ENCODE measurements around the gene ADGRA3.
"Not testable (repeated sequence)": the region's sequence is repeated elsewhere in the genome, so short reads cannot be mapped to it uniquely, and the experiment has no call there.

Gene ADGRA3

DNA sequence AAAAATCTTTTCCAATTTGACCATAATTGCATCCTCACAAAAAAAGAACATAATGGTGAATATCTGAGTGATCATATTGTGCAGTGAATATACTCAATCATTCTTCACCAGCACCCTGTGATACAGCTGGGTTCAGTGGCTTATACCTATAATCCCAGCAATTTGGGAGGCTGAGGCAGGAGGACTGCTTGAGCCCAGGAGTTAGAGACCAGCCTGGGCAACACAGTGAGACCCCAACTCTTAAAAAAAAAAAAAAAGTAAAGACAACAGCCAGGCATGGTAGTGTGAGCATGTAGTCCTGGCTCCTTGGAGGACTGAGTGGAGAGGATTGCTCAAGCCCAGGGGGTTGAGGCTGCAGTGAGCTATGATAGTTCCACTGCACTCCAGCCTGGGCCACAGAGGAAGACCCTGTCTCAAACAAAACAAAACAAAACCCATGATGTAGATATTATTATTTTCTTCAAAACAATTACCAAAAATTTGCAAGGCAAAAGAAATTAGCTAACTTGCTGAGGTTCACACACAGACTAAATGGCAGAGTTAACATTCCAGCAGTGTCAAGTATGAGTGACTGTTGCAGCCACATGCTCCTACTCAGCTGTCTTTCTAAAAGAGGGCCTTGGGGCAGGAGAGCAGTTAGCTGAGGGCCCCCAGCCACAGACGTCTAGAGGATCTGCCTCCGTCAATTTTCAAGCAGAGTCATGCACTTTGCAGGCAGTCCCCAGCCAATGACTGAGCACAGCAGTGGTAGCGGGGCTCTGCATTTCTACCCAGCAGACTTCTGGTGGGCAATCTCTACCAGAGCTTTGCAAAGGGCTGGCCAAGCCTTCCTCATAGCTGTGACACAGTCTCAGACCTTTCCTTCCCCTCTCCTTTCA is 33.4 kb downstream of the ADGRA3 start:
- H3K9me3 Mint-ChIP-seq: peaks cover 5% of the 10 kb centered on the region
- no peaks in the 10 kb centered on the region for H3K4me1 Mint-ChIP-seq
- H3K4me3 Mint-ChIP-seq: no peak overlapping the region
- H3K27me3 Mint-ChIP-seq: no peaks in the 10 kb centered on the region
- H3K27ac Mint-ChIP-seq: no peak overlapping the region
- ATAC-seq (ENCODE audit: low read depth): no peak
- no peaks in the 10 kb centered on the region for H3K36me3 Mint-ChIP-seq
- DNase-seq (ENCODE audit: low spot score in 2 of 2): no peak

DNA sequence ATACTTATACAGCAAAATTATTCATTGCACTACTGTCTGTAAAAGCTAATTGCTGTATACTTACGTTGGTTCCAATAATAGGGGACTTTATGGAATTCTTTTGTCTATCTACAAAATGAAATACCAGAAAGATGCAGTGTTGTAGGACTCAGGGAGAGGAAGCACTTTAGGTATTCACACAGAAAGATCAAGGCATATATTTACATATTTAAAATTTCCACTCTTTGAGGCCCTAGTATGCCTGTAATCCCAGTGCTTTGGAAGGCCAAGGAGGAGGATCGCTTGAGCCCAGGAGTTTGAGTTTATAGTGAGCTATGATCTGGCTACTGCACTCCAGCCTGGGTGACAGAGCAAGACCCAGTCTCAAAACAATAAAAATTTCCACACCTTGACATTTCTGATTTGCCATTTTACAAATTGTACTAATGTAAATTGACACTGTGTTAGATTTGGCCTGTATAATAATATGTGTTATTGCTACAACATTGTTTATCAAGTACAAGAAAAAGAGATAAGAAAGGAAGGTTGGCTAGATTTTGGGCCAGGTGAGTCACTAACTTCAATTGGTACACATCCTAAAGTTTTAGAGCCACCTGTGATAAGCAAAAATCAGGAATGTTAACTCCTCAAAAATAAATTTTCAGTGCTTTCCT is 35.1 kb downstream of the ADGRA3 start:
- DNase-seq (ENCODE audit: low spot score in 2 of 2) (no peak), ATAC-seq (ENCODE audit: low read depth) (no peak)
- Mint-ChIP-seq H3K4me1 (no peaks in the 10 kb centered on the region), H3K27ac (no peak overlapping the region), H3K4me3 (no peak overlapping the region), H3K27me3 (no peaks in the 10 kb centered on the region), H3K36me3 (no peaks in the 10 kb centered on the region), H3K9me3 (peaks cover 5% of the 10 kb centered on the region)

DNA sequence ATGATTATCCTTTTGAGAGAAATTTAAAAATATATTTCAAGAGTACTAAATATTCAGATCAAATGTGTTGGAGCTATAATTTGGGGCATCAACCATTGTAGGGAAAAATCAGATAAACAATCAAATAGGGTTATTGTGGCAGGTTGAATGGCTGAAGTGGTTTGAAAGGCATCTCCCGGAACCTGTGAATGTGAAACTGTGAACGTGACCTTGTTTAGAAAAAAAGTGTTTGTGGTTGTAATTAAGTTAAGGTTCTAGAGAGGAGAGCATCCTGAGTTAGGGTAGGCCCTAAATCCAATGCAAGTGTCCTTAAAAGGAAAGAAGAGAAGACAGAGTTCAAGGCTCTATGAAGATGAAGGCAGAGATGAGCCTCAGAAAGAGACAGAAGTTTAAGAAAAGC is 37.4 kb downstream of the ADGRA3 start:
- no peaks in the 10 kb centered on the region for H3K36me3 Mint-ChIP-seq
- ATAC-seq (ENCODE audit: low read depth) (no peak), DNase-seq (ENCODE audit: low spot score in 2 of 2) (no peak)
- H3K4me1 Mint-ChIP-seq: no peaks in the 10 kb centered on the region
- H3K27ac Mint-ChIP-seq: no peak overlapping the region
- no peak overlapping the region for H3K4me3 Mint-ChIP-seq
- H3K9me3 Mint-ChIP-seq: peaks cover 5% of the 10 kb centered on the region
- no peaks in the 10 kb centered on the region for H3K27me3 Mint-ChIP-seq

DNA sequence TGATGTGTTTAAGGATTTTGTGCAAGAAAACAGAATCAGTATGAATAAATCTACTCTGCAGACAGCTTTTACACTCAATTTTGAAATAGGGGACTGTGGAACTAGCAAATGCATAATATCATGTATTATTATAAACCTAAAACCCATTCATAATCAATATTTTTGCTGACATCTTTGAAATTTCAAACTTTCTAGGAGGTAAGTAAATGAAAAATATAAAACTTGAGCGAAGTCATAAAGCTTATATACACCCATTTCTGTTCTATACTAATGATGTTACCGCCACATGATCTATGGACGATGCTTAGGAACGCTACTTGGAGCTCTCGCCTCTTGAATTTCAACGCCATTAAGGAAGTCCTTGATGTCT is 38.1 kb downstream of the ADGRA3 start:
- DNase-seq (ENCODE audit: low spot score in 2 of 2) (no peak), ATAC-seq (ENCODE audit: low read depth) (no peak)
- Mint-ChIP-seq H3K27ac (no peak overlapping the region), H3K4me3 (no peak overlapping the region), H3K27me3 (no peaks in the 10 kb centered on the region), H3K36me3 (no peaks in the 10 kb centered on the region), H3K9me3 (peaks cover 3% of the 10 kb centered on the region), H3K4me1 (no peaks in the 10 kb centered on the region)

DNA sequence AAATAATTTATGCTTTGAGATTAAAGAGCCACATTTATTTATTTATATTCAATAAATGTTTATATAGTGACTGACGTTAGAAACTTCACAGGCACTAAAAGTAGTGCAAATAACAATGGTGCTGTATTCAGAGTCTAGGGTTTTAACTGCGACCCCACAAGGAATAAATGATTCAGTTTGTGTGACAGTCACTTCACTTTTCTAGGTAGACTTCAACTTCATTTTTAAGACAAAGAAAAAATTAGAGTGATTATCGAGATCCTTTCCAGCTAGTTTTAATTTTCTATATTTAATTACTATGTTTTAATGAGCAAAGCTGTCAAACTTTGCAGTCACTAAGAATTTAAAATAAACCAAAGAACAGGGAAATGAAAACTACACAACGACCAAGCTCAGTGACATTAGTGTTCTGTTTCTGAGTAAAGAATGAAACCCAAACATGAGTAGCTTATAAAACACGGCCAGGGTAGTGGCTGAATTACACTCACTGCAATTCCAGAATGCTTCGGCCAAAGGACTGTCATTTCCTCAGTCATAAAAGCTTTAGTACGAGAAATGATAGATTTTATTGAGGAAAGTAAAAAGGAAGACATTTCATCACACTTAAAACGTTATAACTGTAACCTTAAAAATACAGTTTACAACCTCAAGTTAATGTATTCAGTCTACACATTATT is 38.6 kb downstream of the ADGRA3 start:
- H3K36me3 Mint-ChIP-seq: no peaks in the 10 kb centered on the region
- no peak for ATAC-seq (ENCODE audit: low read depth)
- no peaks in the 10 kb centered on the region for H3K27me3 Mint-ChIP-seq
- no peak overlapping the region for H3K27ac Mint-ChIP-seq
- no peak for DNase-seq (ENCODE audit: low spot score in 2 of 2)
- no peaks in the 10 kb centered on the region for H3K4me1 Mint-ChIP-seq
- no peak overlapping the region for H3K4me3 Mint-ChIP-seq
- peaks cover 3% of the 10 kb centered on the region for H3K9me3 Mint-ChIP-seq

DNA sequence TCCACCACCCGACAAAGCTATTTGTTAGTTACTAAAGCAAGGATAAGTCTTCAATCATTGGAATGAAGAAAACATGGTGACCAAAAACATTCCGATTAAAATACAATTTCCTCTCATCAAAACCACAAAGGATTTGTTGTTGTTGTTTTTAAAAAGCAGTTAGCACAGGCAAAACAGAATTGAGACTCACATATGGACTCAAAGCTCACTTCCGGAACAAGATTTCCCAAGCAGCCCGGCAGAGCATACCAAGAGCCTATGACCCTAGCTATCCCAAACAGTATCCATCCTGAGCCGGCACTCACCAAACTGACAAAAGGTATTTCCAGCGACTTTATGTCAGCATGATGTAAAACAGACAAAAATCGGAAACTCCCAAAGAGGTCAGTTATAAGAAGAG is 39.9 kb downstream of the ADGRA3 start:
- peaks cover 3% of the 10 kb centered on the region for H3K9me3 Mint-ChIP-seq
- no peaks in the 10 kb centered on the region for H3K4me1 Mint-ChIP-seq
- no peak overlapping the region for H3K27ac Mint-ChIP-seq
- H3K36me3 Mint-ChIP-seq: no peaks in the 10 kb centered on the region
- H3K27me3 Mint-ChIP-seq: no peaks in the 10 kb centered on the region
- H3K4me3 Mint-ChIP-seq: no peak overlapping the region
- ATAC-seq (ENCODE audit: low read depth) (no peak), DNase-seq (ENCODE audit: low spot score in 2 of 2) (no peak)

DNA sequence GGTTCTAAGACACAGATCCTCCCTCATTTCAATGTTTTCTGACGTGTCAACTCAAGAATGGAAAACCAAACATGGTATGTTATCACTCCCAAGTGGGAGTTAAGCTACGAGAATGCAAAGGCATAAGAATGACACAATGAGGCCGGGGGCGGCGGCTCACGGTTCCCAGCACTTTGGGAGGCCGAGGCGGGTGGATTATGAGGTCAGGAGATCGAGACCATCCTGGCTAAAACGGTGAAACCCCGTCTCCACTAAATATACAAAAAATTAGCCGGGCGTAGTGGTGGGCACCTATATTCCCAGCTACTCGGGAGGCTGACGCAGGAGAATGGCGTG is 40.6 kb downstream of the ADGRA3 start:
- not testable (repeated sequence) for H3K4me1 Mint-ChIP-seq; H3K4me3 Mint-ChIP-seq; H3K27me3 Mint-ChIP-seq; H3K27ac Mint-ChIP-seq; ATAC-seq (ENCODE audit: low read depth); H3K36me3 Mint-ChIP-seq; H3K9me3 Mint-ChIP-seq; DNase-seq (ENCODE audit: low spot score in 2 of 2)

DNA sequence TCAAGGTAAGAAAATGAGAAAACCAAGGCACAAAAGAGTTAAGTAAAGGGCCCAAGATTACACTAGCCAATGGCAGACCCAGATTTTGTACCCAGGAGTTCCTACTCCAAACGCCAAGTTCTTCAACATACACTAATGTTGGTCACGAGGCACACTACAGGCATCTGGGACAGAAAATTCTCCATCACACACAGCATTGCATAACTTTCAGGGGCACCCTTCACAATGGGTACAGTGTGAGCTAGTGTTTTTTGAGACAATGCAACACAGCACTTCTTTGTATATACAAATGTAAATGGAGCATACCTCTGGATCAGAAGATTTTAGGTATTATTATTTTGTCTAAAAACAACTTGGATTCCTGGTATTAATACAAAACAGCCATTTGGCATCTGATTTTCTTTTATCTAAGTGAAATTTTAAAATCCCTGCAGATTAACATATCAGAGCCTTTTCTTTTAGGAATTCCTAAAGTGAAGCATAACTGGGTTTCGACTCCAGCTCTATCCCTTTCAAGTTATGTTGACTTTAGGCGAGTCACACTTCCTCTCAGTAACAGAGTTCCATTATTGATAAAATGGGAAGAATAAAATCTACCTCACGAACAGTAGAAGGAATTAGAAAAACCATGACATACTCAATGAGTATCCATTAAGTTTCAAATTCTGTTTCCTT is 41.1 kb downstream of the ADGRA3 start:
- H3K27ac Mint-ChIP-seq: no peak overlapping the region

DNA sequence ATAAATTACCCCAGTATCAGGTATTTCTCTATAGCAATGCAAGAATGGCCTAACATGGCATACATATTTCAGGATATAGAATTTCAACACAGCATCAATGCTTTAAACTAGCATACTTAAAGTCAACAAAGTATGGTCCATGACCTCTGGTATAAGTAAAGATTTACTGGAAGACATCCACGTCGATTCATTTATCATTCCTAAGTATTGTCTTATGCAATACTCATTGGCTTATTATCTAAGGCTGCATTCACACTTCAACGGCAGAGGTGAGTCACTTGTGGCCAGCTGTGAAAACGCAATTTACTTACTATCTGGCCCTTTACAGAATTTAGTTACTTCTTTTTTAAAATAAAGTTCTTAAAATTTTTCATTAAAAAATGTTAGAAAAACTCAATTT is 42.6 kb downstream of the ADGRA3 start:
- H3K4me1 Mint-ChIP-seq: no peaks in the 10 kb centered on the region
- peaks cover 3% of the 10 kb centered on the region for H3K27me3 Mint-ChIP-seq
- H3K4me3 Mint-ChIP-seq: no peak overlapping the region
- no peak for DNase-seq (ENCODE audit: low spot score in 2 of 2)
- peaks cover 5% of the 10 kb centered on the region for H3K9me3 Mint-ChIP-seq
- ATAC-seq (ENCODE audit: low read depth): no peak
- no peaks in the 10 kb centered on the region for H3K36me3 Mint-ChIP-seq
- H3K27ac Mint-ChIP-seq: no peak overlapping the region

More for the DNA sequence above, 41.1 kb downstream of the ADGRA3 start:
- no peaks in the 10 kb centered on the region for H3K4me1 Mint-ChIP-seq
- DNase-seq (ENCODE audit: low spot score in 2 of 2): no peak
- peaks cover 3% of the 10 kb centered on the region for H3K27me3 Mint-ChIP-seq
- H3K9me3 Mint-ChIP-seq: peaks cover 6% of the 10 kb centered on the region
- H3K36me3 Mint-ChIP-seq: no peaks in the 10 kb centered on the region
- H3K4me3 Mint-ChIP-seq: no peak overlapping the region
- no peak for ATAC-seq (ENCODE audit: low read depth)

DNA sequence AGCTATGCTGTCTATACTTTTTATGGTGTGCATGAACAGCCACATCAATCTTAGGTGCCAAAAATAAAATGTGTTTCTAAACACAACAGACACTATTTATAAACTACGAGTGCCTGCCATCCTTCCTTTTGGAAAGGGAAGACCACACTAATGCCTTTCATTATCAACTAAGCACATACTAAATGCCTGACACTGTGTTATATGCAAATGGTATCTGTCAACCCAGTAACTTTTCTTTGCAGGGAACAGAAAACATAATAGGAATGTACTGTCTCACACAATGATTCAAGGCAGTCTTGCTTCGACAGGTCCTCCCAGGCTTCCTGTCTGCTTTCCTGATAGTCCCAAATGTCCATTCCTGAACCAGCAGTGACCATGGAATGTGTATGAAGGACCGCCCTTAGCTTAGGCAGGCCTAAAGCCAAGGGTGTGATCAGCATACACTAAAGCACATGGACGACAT is 43.8 kb downstream of the ADGRA3 start:
- H3K4me3 Mint-ChIP-seq: no peak overlapping the region
- H3K4me1 Mint-ChIP-seq: no peaks in the 10 kb centered on the region
- peaks cover 3% of the 10 kb centered on the region for H3K27me3 Mint-ChIP-seq
- DNase-seq (ENCODE audit: low spot score in 2 of 2): no peak
- no peaks in the 10 kb centered on the region for H3K36me3 Mint-ChIP-seq
- no peak overlapping the region for H3K27ac Mint-ChIP-seq
- H3K9me3 Mint-ChIP-seq: peaks cover 5% of the 10 kb centered on the region
- no peak for ATAC-seq (ENCODE audit: low read depth)

DNA sequence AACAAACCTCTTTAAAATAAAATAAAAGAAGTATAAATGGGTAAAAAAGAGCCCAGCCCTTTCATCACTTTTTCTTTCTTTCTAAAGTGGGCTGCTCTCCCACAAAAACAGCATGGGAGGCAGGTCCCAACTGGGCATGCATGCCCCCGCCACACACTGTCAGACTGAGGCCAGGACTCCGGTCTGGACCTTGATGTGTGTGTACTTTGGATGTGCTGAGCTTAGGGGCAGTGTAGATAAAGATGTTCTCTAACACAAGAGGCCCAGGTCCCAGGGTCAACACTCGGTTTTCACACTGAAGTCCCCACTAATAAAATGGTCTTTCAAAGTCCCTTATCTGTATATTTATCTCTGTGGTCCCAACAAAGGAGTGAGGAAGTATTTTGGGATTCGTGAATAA is 44.4 kb downstream of the ADGRA3 start:
- no peak for DNase-seq (ENCODE audit: low spot score in 2 of 2)
- Mint-ChIP-seq H3K27me3 (peaks cover 3% of the 10 kb centered on the region), H3K4me3 (no peak overlapping the region), H3K9me3 (peaks cover 5% of the 10 kb centered on the region), H3K4me1 (no peaks in the 10 kb centered on the region), H3K27ac (no peak overlapping the region), H3K36me3 (no peaks in the 10 kb centered on the region)
- ATAC-seq (ENCODE audit: low read depth): no peak

DNA sequence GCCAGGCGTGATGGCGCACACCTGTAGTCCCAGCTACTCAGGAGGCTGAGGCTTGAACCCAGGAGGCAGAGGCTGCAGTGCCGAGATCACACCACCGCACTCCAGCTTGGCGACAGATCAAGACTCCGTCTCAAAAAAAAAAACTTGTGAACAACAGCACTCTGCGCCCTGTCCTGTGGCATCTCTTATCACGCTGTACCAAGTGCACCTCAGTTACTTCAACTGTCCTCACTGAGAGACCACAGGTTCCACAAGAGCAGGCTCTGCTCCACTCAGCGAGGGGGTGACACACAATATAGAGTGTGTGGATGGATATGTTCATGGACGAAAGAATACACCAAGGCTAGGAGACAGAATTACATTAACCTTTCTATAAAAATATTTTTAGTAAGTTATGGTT is 49.3 kb downstream of the ADGRA3 start:
- DNase-seq (ENCODE audit: low spot score in 2 of 2): no peak
- H3K36me3 Mint-ChIP-seq: no peaks in the 10 kb centered on the region

DNA sequence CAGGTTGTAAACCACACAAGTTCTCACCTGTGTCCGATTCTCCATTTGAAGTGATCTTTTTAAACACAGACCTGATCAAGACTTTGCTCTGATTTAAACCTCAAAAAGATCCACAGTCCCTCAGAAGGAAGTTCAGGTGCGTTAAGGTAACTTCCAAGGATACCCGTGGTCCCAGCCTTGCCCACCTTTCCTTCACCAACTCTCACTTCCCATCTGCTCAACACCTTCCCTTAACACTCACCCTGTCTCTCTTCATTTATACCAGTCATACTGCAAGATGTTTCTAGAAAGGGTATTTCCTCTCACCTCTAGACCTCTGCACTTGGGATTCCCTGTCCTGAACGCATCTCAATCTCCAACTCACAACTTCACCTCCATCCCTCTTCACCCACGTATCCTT is 49.9 kb downstream of the ADGRA3 start:
- no peak overlapping the region for H3K4me3 Mint-ChIP-seq
- DNase-seq (ENCODE audit: low spot score in 2 of 2): no peak
- ATAC-seq (ENCODE audit: low read depth): no peak
- peaks cover 8% of the 10 kb centered on the region for H3K9me3 Mint-ChIP-seq
- H3K27me3 Mint-ChIP-seq: peaks cover 3% of the 10 kb centered on the region
- no peaks in the 10 kb centered on the region for H3K4me1 Mint-ChIP-seq
- H3K27ac Mint-ChIP-seq: no peak overlapping the region
- no peaks in the 10 kb centered on the region for H3K36me3 Mint-ChIP-seq

More for the DNA sequence above, 49.3 kb downstream of the ADGRA3 start:
- H3K9me3 Mint-ChIP-seq: peaks cover 8% of the 10 kb centered on the region
- no peak overlapping the region for H3K27ac Mint-ChIP-seq
- H3K27me3 Mint-ChIP-seq: peaks cover 3% of the 10 kb centered on the region
- ATAC-seq (ENCODE audit: low read depth): no peak
- H3K4me3 Mint-ChIP-seq: no peak overlapping the region
- H3K4me1 Mint-ChIP-seq: no peaks in the 10 kb centered on the region

DNA sequence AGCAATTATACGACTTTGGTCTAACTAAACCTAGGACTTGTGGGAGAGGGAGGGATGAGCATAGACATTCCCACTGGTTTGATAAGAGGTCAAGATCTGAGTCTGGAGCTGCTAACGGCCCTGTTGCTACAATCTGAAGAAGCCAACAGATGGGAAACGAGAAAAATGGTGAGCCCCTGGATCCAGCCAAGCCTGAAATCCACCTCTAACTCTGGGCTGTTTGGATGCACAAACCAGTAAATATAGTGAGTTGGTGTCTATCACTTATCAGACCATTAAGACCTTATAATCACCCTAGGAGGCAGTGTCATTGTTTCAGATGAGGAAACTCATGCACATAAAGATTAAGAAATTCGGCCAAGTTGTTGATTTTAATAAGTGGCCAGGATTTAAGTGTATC is 50.5 kb downstream of the ADGRA3 start:
- no peak for ATAC-seq (ENCODE audit: low read depth)
- no peak overlapping the region for H3K4me3 Mint-ChIP-seq

More for the DNA sequence above, 50.5 kb downstream of the ADGRA3 start:
- no peak overlapping the region for H3K27ac Mint-ChIP-seq
- no peak for DNase-seq (ENCODE audit: low spot score in 2 of 2)
- peaks cover 8% of the 10 kb centered on the region for H3K9me3 Mint-ChIP-seq
- peaks cover 2% of the 10 kb centered on the region for H3K27me3 Mint-ChIP-seq
- no peaks in the 10 kb centered on the region for H3K4me1 Mint-ChIP-seq
- H3K36me3 Mint-ChIP-seq: no peaks in the 10 kb centered on the region

All from memory B cell (primary cell).